ENCODE data around the gene ATXN7.

DNA sequence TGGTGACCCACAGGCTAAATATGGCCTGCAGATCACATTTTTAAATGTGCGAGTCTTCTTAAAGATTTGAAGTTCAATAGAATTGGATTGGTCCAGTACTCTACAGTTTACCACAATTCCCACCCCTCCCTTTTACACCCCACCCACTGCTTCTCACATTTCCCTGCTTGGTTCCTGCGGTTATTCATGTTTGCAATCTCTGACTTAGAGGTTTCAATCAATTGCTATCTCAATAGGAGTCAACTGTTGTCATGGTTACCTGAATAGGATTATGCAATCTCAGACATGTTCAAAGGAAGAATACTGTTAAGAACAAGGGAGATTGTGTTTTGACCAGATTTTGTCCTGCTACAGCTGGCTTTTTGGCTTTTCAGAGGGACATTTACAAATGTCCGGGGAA is 49.4 kb upstream of the ATXN7 start:
- TF ChIP-seq, protein P1, sequence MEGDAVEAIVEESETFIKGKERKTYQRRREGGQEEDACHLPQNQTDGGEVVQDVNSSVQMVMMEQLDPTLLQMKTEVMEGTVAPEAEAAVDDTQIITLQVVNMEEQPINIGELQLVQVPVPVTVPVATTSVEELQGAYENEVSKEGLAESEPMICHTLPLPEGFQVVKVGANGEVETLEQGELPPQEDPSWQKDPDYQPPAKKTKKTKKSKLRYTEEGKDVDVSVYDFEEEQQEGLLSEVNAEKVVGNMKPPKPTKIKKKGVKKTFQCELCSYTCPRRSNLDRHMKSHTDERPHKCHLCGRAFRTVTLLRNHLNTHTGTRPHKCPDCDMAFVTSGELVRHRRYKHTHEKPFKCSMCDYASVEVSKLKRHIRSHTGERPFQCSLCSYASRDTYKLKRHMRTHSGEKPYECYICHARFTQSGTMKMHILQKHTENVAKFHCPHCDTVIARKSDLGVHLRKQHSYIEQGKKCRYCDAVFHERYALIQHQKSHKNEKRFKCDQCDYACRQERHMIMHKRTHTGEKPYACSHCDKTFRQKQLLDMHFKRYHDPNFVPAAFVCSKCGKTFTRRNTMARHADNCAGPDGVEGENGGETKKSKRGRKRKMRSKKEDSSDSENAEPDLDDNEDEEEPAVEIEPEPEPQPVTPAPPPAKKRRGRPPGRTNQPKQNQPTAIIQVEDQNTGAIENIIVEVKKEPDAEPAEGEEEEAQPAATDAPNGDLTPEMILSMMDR (IDR thresholded peaks at IDR 0.05), result no peak
- TF ChIP-seq POLR2AphosphoS5 (IDR thresholded peaks at IDR 0.05; ENCODE audit: insufficient read depth in 1 of 2, low read depth in 1 of 2), result no peak
